ENCODE data around the gene ID2. TPM values are rescaled to one million over a fixed set of nuclear protein-coding genes. Genes with fewer than 3 reads are reported as not detected.

The ID2 gene
- polyA plus RNA-seq, 2 of the 4 experiments (the other 2 are of a cell fraction) = 177 to 181 TPM

DNA sequence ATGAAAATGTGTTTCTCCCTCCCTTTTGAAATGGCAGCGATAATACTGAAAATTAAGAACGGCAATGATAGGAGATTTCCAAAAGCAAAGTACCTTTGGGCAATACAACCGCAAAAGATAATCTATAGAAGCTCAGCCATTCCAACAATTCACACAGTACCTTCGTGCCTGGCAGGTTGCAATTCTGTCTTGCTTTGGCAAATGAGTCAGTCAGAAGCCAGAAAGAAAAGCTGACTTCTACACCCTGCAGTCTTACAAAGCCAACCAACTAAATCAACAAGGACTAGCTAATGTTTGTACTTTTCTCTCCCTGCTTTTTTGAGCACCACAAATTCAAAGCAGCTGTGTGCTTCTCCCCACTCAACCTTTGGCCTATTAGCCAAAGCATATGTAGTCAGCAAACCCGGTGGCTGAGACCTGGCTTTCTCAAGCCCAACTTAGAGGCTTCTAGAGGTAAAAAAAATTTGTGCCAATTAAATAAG lies 25.7 kb upstream of the ID2 start:
- 54% methylated on average over 5 of the region's 5 CpGs for WGBS (ENCODE audit: missing lambda C conversion rate)
- Histone ChIP-seq H3K27ac (peak overlapping the region; percentile 40 to 70; a peak in 5 of 6 replicates), H3K4me2 (peak overlapping the region; percentile 32), H3K4me1 (peaks cover 24% of the 10 kb centered on the region), H3K9me3 (no peaks in the 10 kb centered on the region), H3K4me3 (no peak overlapping the region)
- ATAC-seq = peak in 1 of 2 experiments; percentile 27; a peak in 2 of 6 replicates
- ChIA-PET CTCF (interaction anchor here (1.2 to 1.9 kb wide), 2 partner anchors 12 to 14 kb away, joined by 5 to 7 read pairs; no protein-coding TSS in a partner anchor), POLR2A (interaction anchor here (0.5 to 1.2 kb wide), 3 partner anchors 26 to 34 kb away, joined by 3 to 4 read pairs (median 4); partner anchors contain the start of gene ID2)
- DNase-seq (ENCODE audit: low read depth in 1 of 2, low spot score in 1 of 2) = peak in 1 of 2 experiments; percentile 21
- FAIRE-seq = no peak
- TF ChIP-seq, protein P1, sequence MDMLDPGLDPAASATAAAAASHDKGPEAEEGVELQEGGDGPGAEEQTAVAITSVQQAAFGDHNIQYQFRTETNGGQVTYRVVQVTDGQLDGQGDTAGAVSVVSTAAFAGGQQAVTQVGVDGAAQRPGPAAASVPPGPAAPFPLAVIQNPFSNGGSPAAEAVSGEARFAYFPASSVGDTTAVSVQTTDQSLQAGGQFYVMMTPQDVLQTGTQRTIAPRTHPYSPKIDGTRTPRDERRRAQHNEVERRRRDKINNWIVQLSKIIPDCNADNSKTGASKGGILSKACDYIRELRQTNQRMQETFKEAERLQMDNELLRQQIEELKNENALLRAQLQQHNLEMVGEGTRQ (IDR thresholded peaks at IDR 0.05) = no peak
- TF ChIP-seq RAD21 (conservative IDR thresholded peaks at IDR 0.05 in 1 of 2, IDR thresholded peaks at IDR 0.05 in 1 of 2) = 0 out of 5 replicates have a peak, but pooled peaks of 1 of the 2 experiments have one; percentile 18
- TF ChIP-seq, protein P2, sequence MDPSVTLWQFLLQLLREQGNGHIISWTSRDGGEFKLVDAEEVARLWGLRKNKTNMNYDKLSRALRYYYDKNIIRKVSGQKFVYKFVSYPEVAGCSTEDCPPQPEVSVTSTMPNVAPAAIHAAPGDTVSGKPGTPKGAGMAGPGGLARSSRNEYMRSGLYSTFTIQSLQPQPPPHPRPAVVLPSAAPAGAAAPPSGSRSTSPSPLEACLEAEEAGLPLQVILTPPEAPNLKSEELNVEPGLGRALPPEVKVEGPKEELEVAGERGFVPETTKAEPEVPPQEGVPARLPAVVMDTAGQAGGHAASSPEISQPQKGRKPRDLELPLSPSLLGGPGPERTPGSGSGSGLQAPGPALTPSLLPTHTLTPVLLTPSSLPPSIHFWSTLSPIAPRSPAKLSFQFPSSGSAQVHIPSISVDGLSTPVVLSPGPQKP (IDR thresholded peaks at IDR 0.05; ENCODE audit: low read depth, low read length) = no peak
- TF ChIP-seq KDM5A (IDR thresholded peaks at IDR 0.05) = no peak
- TF ChIP-seq, protein P3, sequence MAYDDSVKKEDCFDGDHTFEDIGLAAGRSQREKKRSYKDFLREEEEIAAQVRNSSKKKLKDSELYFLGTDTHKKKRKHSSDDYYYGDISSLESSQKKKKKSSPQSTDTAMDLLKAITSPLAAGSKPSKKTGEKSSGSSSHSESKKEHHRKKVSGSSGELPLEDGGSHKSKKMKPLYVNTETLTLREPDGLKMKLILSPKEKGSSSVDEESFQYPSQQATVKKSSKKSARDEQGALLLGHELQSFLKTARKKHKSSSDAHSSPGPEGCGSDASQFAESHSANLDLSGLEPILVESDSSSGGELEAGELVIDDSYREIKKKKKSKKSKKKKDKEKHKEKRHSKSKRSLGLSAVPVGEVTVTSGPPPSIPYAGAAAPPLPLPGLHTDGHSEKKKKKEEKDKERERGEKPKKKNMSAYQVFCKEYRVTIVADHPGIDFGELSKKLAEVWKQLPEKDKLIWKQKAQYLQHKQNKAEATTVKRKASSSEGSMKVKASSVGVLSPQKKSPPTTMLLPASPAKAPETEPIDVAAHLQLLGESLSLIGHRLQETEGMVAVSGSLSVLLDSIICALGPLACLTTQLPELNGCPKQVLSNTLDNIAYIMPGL (CRISPR knock-in tag; IDR thresholded peaks at IDR 0.05; ENCODE audit: borderline replicate concordance) = no peak
- TF ChIP-seq ZFP36 (IDR thresholded peaks at IDR 0.05; ENCODE audit: borderline replicate concordance, partially characterized antibody) = no peak
- no peak for TF ChIP-seq HEYL (CRISPR knock-in tag; IDR thresholded peaks at IDR 0.05)
- TF ChIP-seq, protein P4, sequence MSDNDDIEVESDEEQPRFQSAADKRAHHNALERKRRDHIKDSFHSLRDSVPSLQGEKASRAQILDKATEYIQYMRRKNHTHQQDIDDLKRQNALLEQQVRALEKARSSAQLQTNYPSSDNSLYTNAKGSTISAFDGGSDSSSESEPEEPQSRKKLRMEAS (IDR thresholded peaks at IDR 0.05) = no peak
- no peak for TF ChIP-seq RARB (CRISPR knock-in tag; IDR thresholded peaks at IDR 0.05)

DNA sequence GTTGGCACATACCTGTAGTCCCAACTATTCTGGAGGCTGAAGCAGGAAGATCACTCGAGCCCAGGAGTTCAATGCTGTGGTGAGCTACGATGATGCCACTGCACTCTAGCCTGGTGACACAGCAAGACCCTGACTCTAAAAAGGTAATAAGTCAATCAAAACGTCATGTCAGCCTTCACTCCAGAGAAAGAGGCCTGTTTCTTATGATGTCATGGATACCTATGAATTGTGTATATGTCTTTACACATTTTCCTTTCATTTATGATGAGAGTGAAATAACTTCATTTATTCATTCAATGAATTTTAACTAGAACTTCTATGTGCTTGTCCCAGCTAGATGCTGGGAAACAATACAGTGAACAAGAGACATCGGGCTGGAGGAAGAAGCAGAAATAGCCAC lies 25.0 kb upstream of the ID2 start:
- CTCF ChIA-PET = interaction anchor here (1.2 to 1.9 kb wide), 2 partner anchors 12 to 15 kb away, joined by 5 to 7 read pairs; no protein-coding TSS in a partner anchor
- no peak for FAIRE-seq

More for the DNA sequence above, 25.0 kb upstream of the ID2 start:
- TF ChIP-seq, protein P3 (CRISPR knock-in tag; IDR thresholded peaks at IDR 0.05; ENCODE audit: borderline replicate concordance) = no peak
- TF ChIP-seq RCOR1 (IDR thresholded peaks at IDR 0.05; ENCODE audit: low read depth, low read length) (no peak), RAD21 (conservative IDR thresholded peaks at IDR 0.05 in 1 of 2, IDR thresholded peaks at IDR 0.05 in 1 of 2) (no peak), TP53 (CRISPR knock-in tag; IDR thresholded peaks at IDR 0.05) (no peak), RNF2 (IDR thresholded peaks at IDR 0.05; ENCODE audit: borderline replicate concordance, low read depth) (no peak), MYC (IDR thresholded peaks at IDR 0.05; ENCODE audit: borderline replicate concordance, low read length) (no peak), ZFP36 (IDR thresholded peaks at IDR 0.05; ENCODE audit: borderline replicate concordance, partially characterized antibody) (no peak), POLR2A (IDR thresholded peaks at IDR 0.05; ENCODE audit: low read length) (no peak), NPAS2 (CRISPR knock-in tag; IDR thresholded peaks at IDR 0.05; ENCODE audit: borderline replicate concordance) (no peak), FOSL2 (IDR thresholded peaks at IDR 0.05) (no peak), FOSL2 (CRISPR knock-in tag; IDR thresholded peaks at IDR 0.05) (no peak)
- DNase-seq (ENCODE audit: low read depth in 1 of 2, low spot score in 1 of 2) (no peak), ATAC-seq (no peak)
- 84% methylated on average over 4 of the region's 4 CpGs for WGBS (ENCODE audit: missing lambda C conversion rate)
- no peaks in the 10 kb centered on the region for H3K9me3 ChIP-seq
- H3K4me3 ChIP-seq = no peak overlapping the region
- peak overlapping the region; percentile 40 to 70; a peak in 5 of 6 replicates for H3K27ac ChIP-seq
- POLR2A ChIA-PET = interaction anchor here (0.5 to 1.2 kb wide), 3 partner anchors 25 to 35 kb away, joined by 3 to 4 read pairs (median 4); partner anchors contain the start of gene ID2
- peaks cover 30% of the 10 kb centered on the region for H3K4me1 ChIP-seq
- peak overlapping the region; percentile 32 for H3K4me2 ChIP-seq

All from A549 (cell line).